Retinal pigment epithelial cell (primary cell): ENCODE data around the gene XPO4.
"Not testable (repeated sequence)": the region's sequence is repeated elsewhere in the genome, so short reads cannot be mapped to it uniquely, and the experiment has no call there.

ENCODE experiments used
- DNase-seq: peaks from one replicate; pipeline ENCODE4 v3.0.0-alpha.2; 2010; ENCODE audit warnings: low read depth
- H3K4me3 ChIP-seq: 2 replicates; pipeline ENCODE4 v1.5.1; 2011; ENCODE audit warnings: mild to moderate bottlenecking, low read length, control low read depth, moderate library complexity
- TF ChIP-seq, protein P1 (sequence below): conservative IDR thresholded peaks from 2 replicates; pipeline ENCODE4 v1.5.1; 2011; ENCODE audit warnings: low read depth, low read length, control low read depth, inconsistent platforms

XPO4 gene

DNA sequence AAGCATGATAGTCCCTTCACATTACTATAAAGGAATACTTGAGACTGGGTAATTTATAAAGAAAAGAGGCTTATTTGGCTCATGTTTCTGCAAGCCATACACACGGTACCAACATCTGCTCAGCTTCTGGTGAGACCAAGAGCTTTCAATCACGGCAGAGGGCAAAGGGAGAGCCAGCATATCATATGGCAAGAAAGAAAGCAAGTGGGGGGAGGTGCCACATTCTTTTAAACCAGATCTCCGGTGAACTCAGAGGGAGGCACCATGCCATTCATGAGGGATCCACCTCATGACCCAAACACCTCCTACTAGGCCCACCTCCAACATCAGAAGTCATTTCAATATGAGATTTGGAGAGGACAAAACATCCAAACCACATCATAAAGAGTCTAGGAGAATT, 20.3 kb downstream of the XPO4 start:
- TF ChIP-seq, protein P1, sequence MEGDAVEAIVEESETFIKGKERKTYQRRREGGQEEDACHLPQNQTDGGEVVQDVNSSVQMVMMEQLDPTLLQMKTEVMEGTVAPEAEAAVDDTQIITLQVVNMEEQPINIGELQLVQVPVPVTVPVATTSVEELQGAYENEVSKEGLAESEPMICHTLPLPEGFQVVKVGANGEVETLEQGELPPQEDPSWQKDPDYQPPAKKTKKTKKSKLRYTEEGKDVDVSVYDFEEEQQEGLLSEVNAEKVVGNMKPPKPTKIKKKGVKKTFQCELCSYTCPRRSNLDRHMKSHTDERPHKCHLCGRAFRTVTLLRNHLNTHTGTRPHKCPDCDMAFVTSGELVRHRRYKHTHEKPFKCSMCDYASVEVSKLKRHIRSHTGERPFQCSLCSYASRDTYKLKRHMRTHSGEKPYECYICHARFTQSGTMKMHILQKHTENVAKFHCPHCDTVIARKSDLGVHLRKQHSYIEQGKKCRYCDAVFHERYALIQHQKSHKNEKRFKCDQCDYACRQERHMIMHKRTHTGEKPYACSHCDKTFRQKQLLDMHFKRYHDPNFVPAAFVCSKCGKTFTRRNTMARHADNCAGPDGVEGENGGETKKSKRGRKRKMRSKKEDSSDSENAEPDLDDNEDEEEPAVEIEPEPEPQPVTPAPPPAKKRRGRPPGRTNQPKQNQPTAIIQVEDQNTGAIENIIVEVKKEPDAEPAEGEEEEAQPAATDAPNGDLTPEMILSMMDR = no peak
- H3K4me3 ChIP-seq = no peak overlapping the region
- peak; percentile 24 for DNase-seq

DNA sequence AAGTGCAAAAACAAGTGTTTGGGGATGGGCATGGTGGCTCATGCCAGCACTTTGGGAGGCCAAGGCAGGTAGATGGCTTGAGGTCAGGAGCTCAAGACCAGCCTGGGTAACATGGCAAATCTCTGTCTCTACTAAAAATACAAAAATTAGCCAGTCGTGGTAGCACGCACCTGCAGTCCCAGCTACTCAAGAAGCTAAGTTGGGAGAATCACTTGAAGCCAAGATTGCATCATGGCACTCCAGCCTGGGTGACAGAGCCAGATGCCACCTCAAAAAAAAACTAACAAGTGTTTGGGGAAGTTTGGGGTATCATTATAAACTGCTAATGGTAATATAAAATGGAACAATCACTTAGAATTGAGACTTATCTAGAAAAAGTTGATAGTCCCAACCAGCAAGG, 24.6 kb downstream of the XPO4 start:
- TF ChIP-seq, protein P1 = no peak
- no peak for DNase-seq
- no peak overlapping the region for H3K4me3 ChIP-seq

DNA sequence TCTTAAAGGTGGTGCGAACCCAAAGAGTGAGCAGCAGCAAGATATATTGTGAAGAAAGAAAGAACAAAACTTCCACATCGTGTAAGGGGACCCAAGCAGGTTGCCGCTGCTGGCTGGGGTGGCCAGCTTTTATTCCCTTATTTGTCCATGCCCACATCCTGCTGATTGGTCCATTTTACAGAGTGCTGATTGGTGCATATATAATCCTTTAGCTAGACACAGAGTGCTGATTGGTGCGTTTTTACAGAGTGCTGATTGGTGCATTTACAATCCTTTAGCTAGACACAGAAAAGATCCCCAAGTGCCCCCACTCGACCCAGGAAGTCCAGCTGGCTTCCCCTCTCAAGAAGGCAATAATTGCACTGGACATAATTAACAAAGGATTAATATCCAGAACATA, 25.7 kb downstream of the XPO4 start:
- not testable (repeated sequence) for H3K4me3 ChIP-seq, DNase-seq

DNA sequence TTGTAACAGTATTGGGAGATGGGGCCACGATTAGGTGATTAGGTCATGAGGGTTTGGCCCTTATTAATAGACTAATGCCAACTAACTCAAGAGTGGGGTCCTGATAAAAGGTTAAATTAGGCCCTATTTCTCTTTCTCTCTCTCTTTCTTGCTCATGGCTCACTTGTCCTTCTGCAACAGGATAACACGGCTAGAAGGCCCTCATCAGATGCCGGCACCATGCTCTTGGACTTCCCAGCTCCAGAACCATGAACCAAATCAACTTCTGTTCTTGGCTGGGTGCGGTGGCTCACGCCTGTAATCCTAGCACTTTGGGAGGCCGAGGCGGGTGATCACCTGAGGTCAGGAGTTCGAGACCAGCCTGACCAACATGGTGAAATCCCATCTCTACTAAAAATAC, 28.1 kb downstream of the XPO4 start:
- DNase-seq, H3K4me3 ChIP-seq: not testable (repeated sequence)

DNA sequence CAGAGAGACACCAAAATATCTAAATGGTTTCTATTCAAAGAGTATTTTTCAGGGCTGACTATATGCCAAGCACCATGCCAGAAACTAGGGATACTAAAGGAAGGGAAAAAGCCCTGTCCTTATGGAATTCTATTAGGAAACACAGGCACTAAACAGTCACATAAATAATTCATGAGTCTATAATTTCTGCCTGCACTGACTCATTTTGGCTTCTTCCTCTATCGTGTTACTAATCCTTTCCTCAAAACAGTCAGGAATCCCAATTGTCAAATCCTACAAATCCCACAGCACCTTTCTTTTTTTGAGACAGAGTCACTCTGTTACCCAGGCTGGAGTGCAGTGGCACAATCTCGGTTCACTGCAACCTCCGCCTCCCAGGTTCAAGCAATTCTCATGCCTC, 29.2 kb downstream of the XPO4 start:
- no peak overlapping the region for H3K4me3 ChIP-seq
- TF ChIP-seq, protein P1 = no peak
- no peak for DNase-seq

DNA sequence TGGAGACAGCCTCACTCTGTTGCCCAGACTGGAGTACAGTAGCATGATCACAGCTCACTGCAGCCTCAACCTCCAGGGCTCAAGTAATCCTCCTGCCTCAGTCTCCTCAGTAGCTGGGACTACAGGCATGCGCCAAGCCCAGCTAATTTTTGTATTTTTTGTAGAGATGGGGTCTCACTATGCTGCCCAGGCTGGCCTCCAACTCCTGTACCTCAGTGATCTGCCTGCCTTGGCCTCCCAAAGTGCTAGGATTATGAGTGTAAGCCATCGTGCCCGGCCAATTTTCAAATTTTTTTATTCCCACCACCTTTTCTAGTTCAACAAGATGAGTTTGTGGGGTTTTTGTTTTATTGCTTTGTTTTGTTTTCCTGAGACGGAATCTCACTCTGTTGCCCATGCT, 31.7 kb downstream of the XPO4 start:
- TF ChIP-seq, protein P1 = no peak
- DNase-seq = no peak
- no peak overlapping the region for H3K4me3 ChIP-seq

DNA sequence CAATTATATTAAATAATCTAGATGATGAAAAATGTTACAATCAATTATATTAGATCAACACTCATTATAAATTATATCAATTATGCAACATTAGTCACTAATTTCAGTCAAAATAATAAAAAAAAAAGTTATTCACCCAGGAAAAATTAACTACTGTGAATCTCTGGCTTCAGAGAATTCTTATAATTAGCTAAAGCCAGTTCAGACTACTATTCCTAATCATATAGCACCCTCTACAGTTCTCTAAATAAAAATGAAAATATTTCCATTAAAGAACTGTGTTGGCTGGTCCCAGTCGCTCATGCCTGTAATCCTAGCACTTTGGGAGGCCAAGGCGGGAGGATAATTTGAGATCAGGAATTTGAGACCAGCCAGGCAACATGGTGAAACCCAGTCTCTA, 33.0 kb downstream of the XPO4 start:
- no peak for DNase-seq
- H3K4me3 ChIP-seq = no peak overlapping the region
- TF ChIP-seq, protein P1 = peak; percentile 22

DNA sequence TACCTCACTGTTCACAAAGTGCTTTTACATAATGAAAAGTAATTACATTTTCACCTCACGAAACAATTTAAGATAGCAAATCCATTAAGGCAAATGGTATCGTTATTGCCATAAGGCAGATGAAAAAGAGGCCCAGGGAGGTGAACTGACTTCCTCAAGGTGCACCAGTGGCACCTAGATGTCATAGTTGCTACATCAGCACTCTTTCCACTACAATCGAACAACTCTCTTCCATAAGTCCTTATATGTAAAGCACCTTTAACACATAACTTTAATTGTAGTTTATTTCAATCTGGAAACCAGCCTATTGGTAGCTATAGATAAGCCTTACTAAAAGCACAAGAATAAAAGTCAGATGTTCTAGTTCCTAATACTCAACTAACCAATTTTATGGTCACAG, 35.1 kb downstream of the XPO4 start:
- no peak overlapping the region for H3K4me3 ChIP-seq
- DNase-seq = no peak
- TF ChIP-seq, protein P1 = no peak

DNA sequence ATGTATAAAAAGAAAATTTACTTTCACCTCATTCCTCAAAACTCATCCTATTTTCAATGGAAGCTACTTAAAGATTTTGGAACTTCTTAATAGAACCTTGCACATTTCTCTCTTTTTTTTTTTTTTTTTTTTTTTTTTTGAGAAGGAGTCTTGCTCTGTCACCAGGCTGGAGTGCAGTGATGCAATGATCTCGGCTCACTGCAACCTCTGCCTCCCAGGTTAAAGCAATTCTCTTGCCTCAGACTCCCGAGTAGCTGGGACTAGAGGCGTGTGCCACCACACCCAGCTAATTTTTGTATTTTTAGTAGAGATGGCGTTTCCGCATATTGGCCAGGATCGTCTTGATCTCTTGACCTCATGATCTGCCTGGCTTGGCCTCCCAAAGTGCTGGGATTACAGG, 40.9 kb downstream of the XPO4 start:
- H3K4me3 ChIP-seq, DNase-seq: not testable (repeated sequence)
